ENCODE results near the gene ANKRD23.
"Not testable (repeated sequence)": the region's sequence is repeated elsewhere in the genome, so short reads cannot be mapped to it uniquely, and the experiment has no call there.

DNA sequence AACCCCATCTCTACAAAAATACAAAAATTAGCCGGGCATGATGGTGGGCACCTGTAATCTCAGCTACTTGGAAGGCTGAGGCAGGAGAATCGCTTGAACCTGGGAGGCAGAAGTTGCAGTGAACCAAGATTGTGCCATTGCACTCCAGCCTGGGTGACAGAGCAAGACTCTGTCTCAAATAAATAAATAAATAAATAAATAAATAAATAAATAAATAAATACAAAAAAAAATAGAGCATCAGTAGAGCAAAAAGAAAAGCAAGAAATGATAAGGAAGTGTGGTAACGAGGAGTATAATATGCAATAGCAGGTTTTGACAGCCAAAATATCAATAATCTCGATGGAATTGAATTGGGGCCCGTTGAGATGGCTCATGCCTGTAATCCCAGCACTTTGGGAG lies 45.7 kb upstream of the ANKRD23 start:
- TF ChIP-seq, protein P1, sequence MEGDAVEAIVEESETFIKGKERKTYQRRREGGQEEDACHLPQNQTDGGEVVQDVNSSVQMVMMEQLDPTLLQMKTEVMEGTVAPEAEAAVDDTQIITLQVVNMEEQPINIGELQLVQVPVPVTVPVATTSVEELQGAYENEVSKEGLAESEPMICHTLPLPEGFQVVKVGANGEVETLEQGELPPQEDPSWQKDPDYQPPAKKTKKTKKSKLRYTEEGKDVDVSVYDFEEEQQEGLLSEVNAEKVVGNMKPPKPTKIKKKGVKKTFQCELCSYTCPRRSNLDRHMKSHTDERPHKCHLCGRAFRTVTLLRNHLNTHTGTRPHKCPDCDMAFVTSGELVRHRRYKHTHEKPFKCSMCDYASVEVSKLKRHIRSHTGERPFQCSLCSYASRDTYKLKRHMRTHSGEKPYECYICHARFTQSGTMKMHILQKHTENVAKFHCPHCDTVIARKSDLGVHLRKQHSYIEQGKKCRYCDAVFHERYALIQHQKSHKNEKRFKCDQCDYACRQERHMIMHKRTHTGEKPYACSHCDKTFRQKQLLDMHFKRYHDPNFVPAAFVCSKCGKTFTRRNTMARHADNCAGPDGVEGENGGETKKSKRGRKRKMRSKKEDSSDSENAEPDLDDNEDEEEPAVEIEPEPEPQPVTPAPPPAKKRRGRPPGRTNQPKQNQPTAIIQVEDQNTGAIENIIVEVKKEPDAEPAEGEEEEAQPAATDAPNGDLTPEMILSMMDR (IDR thresholded peaks at IDR 0.05; ENCODE audit: poor library complexity, severe bottlenecking), result not testable (repeated sequence)
- not testable (repeated sequence) for TF ChIP-seq EZH2 (IDR thresholded peaks at IDR 0.05; ENCODE audit: borderline replicate concordance, insufficient read depth, low read length, poor library complexity, severe bottlenecking); SMC3 (conservative IDR thresholded peaks at IDR 0.05; ENCODE audit: poor library complexity); EP300 (conservative IDR thresholded peaks at IDR 0.05; ENCODE audit: poor library complexity, severe bottlenecking); POLR2AphosphoS5 (IDR thresholded peaks at IDR 0.05); RAD21 (conservative IDR thresholded peaks at IDR 0.05); MXI1 (conservative IDR thresholded peaks at IDR 0.05; ENCODE audit: poor library complexity, severe bottlenecking)
- TF ChIP-seq, protein P2, sequence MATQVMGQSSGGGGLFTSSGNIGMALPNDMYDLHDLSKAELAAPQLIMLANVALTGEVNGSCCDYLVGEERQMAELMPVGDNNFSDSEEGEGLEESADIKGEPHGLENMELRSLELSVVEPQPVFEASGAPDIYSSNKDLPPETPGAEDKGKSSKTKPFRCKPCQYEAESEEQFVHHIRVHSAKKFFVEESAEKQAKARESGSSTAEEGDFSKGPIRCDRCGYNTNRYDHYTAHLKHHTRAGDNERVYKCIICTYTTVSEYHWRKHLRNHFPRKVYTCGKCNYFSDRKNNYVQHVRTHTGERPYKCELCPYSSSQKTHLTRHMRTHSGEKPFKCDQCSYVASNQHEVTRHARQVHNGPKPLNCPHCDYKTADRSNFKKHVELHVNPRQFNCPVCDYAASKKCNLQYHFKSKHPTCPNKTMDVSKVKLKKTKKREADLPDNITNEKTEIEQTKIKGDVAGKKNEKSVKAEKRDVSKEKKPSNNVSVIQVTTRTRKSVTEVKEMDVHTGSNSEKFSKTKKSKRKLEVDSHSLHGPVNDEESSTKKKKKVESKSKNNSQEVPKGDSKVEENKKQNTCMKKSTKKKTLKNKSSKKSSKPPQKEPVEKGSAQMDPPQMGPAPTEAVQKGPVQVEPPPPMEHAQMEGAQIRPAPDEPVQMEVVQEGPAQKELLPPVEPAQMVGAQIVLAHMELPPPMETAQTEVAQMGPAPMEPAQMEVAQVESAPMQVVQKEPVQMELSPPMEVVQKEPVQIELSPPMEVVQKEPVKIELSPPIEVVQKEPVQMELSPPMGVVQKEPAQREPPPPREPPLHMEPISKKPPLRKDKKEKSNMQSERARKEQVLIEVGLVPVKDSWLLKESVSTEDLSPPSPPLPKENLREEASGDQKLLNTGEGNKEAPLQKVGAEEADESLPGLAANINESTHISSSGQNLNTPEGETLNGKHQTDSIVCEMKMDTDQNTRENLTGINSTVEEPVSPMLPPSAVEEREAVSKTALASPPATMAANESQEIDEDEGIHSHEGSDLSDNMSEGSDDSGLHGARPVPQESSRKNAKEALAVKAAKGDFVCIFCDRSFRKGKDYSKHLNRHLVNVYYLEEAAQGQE (IDR thresholded peaks at IDR 0.05; ENCODE audit: borderline replicate concordance), result not testable (repeated sequence)
